Measurements from ENCODE around the gene TRIP13.

GRCh38 chr5:865168-865521 is 27.5 kb upstream of the TRIP13 start:
- TF ChIP-seq YY1 (IDR thresholded peaks at IDR 0.05; ENCODE audit: insufficient read depth, insufficient read length), result no peak
- TF ChIP-seq SUZ12 (IDR thresholded peaks at IDR 0.05; ENCODE audit: extremely low read depth, insufficient read depth, insufficient read length), result no peak
- TF ChIP-seq ZNF274 (IDR thresholded peaks at IDR 0.05; ENCODE audit: low read depth, low read length), result no peak

Measured in NT2/D1 (cell line).